RWPE1 (cell line): ENCODE results near the gene CRIP1.

Source experiments
- CTCF ChIA-PET: fragments of 350-600 bp; sonication (Branson Sonifier 250); formaldehyde crosslinking; extraction: SDS; loops from one replicate; lab custom pipeline; 2021; lab: Yijun Ruan, JAX
- POLR2A ChIA-PET: fragments of 400-600 bp; formaldehyde crosslinking; extraction: SDS; loops from one replicate; lab custom pipeline; 2020; ENCODE audit warnings: antibody characterized with exemption; ENCODE audit not compliant: low non-redundant PET; lab: Yijun Ruan, JAX
- DNase-seq: peaks from one replicate; pipeline ENCODE4 v3.0.0; 2012; ENCODE audit warnings: low spot score
- H3K27ac ChIP-seq: fragments of 450-650 bp; 2 replicates; pipeline ENCODE4 v1.5.1; 2017
- CTCF ChIP-seq: fragments of 450-650 bp; conservative IDR thresholded peaks from 2 replicates; pipeline ENCODE4 v1.5.1; 2017; ENCODE audit warnings: low read depth, mild to moderate bottlenecking

Gene CRIP1

GRCh38 chr14:105490572-105491365 is 4.1 kb downstream of the CRIP1 start, which contains the start of gene TEDC1:
Gene TEDC1, plus strand, starts transcription at chr14:105491246. Its CDS starts 130 bp downstream, at chr14:105491376.
- CTCF ChIA-PET: interaction anchor here (0.5 to 2.1 kb wide), 21 partner anchors 9 to 401 kb away, joined by 3 to 24 read pairs (median 4); no protein-coding TSS in a partner anchor

GRCh38 chr14:105491366-105491973 is 4.8 kb downstream of the CRIP1 start:
- TF ChIP-seq CTCF: no peak
- ChIA-PET CTCF (interaction anchor here (0.6 to 1.1 kb wide), 3 partner anchors 37 to 123 kb away, joined by 3 to 6 read pairs (median 4); no protein-coding TSS in a partner anchor), POLR2A (no interaction called here)
- peak; percentile 89 for DNase-seq
- H3K27ac ChIP-seq: peak overlapping the region; percentile 100

More at GRCh38 chr14:105490572-105491365, 4.1 kb downstream of the CRIP1 start, which contains the start of gene TEDC1:
- peak; percentile 98 for DNase-seq
- POLR2A ChIA-PET: no interaction called here
- peak; percentile 93 for TF ChIP-seq CTCF
- peak within 1 kb of the TSS; percentile 100 for H3K27ac ChIP-seq

GRCh38 chr14:105492031-105492970 is 5.6 kb downstream of the CRIP1 start:
- DNase-seq: no peak
- ChIA-PET CTCF (interaction anchor here (0.6 to 1.1 kb wide), 2 partner anchors 36 to 124 kb away, joined by 4 to 6 read pairs; no protein-coding TSS in a partner anchor), POLR2A (no interaction called here)
- peak overlapping the region; percentile 100 for H3K27ac ChIP-seq
- TF ChIP-seq CTCF: no peak

GRCh38 chr14:105492971-105493871 is 6.5 kb downstream of the CRIP1 start:
- ChIA-PET CTCF (interaction anchor here (1.1 kb wide), 1 partner anchor 35 kb away, joined by 7 read pairs; no protein-coding TSS in a partner anchor), POLR2A (no interaction called here)
- DNase-seq: no peak
- peak overlapping the region; percentile 100 for H3K27ac ChIP-seq
- no peak for TF ChIP-seq CTCF

- CTCF ChIA-PET: interaction anchor here (1.1 kb wide), 1 partner anchor 34 kb away, joined by 7 read pairs; no protein-coding TSS in a partner anchor
- no peak for TF ChIP-seq CTCF
- no peak for DNase-seq
- POLR2A ChIA-PET: no interaction called here
- H3K27ac ChIP-seq: peak overlapping the region; percentile 100
These were observed 7.4 kb downstream of the CRIP1 start for GRCh38 chr14:105493921-105494605.
